ENCODE measurements around the gene DIP2C.
"Not testable (repeated sequence)": the region's sequence is repeated elsewhere in the genome, so short reads cannot be mapped to it uniquely, and the experiment has no call there.

Gene DIP2C

DNA sequence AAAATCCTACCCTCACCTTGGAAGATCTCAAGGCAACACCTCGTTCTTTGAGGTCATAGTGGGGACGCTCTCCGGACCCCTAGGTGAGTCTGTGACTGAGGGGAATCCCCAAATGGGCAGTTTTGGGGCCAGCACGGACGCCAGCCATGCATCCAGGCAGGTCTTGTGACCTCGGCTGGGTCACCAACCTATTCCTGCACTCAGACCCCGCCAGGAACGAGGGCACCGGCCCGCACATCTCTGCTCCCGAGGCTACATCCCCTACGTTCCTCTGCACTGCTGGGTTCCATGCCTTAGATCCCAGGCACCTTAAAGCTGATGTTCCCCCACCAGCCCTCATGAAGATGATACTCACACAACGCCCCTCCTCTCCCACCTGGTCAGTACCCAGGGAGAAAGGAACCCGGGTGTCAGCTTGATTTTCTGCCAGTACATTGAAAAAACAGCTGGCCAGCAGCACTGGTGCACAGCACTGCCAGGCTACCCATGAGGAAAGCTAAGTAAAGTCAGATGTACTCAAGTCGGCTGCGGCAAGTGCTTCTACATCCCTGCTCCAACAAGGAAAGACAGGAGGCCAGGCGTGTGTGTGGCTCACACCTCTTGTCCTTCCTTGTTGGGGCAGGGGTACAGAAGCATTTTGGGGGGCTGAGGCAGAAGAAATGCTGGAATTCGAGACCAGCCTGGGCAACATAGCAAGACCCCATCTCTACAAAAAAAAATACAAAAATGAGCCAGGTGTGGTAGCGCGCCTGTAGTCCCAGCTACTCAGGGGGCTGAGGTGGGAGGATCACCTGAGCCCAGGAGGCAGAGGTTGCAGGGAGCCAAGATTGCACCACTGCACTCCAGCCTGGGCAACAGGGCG, 48.1 kb downstream of the DIP2C start:
- DNase-seq (ENCODE audit: low read depth in 2 of 2): no peak

DNA sequence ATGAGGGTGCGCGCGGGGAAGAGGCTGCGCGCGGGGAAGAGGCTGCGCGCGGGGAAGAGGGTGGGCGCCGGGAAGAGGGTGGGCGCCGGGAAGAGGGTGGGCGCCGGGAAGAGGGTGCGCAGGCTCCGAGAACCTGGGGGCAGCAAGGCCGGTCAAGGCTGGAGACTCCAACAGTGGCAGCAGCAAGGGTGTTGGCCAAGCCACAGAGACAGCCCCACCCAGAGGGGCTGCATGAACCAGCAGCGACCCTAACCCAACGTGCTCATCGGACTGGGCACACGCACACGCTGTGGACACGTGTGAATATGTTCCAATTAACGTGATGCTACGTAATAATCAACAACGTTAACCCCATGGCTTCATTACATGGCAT, 48.8 kb downstream of the DIP2C start:
- no peak for DNase-seq (ENCODE audit: low read depth in 2 of 2)

DNA sequence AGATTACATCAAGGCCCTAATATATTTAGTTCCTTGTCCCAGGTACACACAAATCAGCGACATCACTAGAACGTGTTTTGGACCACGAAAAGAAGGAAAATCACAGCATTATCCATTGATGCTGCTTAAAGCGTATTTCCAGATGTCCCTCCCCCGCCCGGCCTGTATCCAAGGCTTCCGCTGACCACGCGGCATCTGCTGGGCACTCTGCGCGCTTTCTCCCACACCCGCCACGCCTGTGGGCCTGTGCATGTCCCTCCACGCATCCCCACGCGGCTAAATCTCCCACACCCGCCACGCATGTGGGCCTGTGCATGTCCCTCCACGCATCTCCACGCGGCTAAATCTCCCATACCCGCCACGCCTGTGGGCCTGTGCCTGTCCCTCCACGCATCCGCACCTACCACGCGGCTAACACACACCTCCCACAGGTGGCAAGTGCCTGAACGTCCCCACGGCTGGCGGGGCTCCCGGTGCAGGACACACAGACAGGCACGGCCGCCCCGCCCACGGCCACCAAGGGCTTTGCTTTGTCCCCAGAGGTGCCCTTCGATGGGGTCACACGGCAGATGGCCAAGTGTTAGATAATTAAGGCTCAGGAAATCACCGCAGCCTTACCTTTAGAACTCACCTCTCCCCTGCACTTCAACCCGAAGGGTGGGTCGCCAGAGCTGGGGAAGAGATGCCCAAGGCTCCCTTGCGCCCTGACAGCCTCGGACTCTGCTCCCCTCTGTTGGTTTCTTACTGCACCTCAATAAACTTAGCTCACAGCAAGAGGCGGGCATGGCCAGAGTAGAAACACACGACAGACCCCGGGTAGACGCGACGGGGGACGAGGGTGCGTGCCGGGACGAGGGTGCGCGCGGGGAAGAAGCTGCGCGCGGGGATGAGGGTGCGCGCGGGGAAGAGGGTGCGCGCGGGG, 49.5 kb downstream of the DIP2C start:
- no peak for DNase-seq (ENCODE audit: low read depth in 2 of 2)

DNA sequence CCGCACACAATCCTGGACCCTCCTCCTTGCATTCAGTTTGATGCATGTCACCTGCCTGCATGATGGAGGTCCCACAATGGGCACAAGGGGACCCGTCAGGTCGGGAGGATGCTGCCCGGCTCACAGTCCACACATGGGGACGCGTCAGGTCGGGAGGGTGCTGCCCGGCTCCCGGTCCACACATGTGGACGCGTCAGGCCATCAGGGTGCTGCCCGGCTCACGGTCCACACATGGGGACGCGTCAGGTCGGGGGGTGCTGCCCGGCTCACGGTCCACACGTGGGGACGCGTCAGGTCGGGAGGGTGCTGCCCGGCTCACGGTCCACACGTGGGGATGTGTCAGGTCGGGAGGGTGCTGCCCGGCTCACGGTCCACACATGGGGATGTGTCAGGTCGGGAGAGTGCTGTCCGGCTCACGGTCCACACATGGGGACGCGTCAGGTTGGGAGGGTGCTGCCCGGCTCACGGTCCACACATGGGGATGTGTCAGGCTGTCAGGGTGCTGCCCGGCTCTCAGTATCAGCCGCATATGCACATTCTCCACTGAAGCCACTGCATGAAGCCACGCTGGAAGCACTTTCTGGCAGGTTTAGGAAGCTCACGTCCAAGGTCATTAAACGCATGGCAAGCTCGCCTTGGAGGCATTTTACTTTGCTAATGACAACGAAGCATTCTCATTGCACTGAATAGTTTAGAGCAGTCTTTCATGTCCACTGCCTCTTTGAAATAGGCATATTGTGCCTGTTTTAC, 50.3 kb downstream of the DIP2C start:
- no peak for DNase-seq (ENCODE audit: low read depth in 2 of 2)

DNA sequence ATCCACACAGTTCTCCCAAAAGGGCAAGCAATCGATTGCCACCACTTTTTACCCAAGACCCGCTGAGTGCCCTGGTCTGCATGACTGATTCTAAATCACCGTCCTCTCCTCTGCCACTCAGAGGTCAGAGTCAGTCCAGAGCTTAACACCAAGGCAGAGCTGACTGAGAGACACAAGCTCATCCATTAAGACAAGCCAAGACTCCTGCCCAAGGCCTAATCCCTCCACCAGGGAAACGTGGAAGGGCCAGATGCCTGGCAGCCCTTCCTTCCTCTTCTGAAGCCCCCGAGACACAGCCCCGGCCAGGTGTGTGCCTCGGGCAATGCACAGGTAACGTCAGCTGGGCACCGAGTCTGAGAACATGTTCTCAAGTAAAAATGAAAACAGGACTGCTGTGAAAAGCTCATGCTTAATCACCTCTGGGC, 51.7 kb downstream of the DIP2C start:
- DNase-seq (ENCODE audit: low read depth in 2 of 2): no peak

DNA sequence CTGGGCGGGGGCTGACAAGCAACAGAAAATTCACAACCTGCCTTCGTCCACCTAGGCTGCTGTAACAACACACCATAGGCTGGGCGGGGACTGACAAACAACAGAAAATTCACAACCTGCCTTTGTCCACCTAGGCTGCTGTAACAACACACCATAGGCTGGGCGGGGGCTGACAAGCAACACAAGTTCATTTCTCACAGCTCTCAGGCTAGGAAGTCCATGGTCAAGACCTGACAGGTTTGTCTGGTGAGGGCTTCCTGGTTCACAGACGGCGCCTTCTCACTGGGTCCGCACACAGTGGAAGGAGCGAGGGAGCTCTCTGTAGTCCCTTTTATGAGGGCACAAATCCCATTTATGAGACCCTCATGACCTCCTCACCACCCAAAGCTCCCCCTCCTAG, 52.2 kb downstream of the DIP2C start:
- DNase-seq (ENCODE audit: low read depth in 2 of 2): no peak

DNA sequence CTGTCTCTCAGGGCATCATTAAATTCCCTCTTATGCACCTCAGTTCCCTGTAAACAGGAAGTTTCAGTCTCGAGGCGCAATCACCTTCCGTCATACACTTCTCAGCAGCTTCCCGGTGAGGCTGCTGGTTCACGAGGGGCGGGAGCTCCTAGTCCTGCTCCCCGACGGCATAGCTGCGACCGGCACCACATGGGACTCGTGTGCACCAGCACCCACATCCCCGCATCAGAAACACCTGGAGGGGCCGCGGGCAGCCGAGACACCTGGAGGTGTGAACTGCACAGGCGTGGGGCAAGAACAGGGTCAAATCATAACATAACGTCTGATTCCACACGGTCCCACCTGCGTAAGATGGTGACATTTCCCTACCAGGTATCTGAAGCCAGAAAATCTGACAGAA, 52.7 kb downstream of the DIP2C start:
- DNase-seq (ENCODE audit: low read depth in 2 of 2): no peak

DNA sequence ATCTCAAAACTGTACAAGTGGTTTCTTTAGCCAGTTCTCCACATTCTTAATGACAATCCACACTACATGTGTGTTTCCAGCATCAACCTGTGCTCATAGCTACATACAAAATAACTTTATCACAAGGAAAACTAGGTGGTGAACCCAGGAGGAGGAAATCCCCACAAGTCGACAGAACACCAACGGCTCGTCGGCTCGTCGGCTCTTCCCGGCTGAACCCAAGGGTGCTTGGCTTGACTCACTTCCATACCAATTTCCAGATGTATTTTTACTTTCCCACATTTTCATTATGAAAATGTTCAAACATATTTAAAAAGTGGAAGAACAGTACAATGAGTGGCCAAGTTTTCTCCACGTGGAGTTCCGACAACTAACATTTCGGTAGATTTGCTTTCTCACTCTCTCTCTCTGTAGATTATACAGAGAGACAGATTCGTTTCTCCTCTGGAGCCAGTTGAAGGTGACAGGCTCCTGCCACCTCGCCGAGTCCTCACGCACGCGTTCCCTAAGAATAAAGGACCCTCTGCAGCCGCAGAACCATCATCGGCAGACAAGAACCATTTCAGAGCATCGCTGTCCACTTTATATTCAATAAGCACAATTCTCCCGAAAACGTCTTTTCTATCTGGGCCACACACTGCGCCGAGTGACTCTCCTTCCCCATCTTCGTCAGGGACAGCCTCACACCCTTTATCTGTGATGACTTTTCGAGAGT, 53.3 kb downstream of the DIP2C start:
- no peak for DNase-seq (ENCODE audit: low read depth in 2 of 2)

DNA sequence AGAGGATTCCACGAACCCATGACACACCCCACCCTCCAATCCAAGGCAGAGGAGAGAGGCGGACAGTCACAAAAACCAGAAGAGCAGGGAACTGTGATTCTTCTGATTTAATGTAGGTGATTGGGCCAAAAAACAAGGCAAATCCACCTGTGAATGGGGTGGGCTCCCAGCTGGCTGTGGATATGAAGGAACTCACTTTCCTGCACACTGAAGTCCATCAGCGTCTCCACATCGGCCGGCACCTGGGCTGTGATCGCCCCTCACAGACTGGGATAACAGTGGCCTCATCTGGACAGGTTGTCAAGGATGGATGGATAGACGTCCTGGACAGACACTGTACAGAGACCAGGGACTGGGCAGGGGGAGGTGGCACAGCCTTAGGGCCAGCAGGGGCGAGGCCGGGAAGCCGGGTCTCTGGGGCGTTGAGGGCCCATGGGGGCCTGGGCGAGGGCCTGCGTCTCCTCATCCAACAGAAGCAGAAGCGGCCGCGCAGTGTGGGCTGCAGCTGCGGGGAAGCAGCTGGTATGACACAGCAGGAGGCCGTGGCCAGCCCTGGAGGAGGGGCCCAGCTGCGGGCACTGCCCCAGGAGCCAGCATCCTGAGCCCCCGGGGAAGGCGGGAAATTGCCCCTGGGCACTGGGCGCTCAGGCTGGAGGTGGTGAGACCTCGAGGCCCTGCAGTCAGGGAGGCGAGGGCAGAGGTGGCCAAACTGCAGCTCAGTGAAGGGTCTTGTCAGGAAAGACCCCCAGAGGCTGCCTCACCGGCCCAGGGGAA, 54.2 kb downstream of the DIP2C start:
- DNase-seq (ENCODE audit: low read depth in 2 of 2): no peak

DNA sequence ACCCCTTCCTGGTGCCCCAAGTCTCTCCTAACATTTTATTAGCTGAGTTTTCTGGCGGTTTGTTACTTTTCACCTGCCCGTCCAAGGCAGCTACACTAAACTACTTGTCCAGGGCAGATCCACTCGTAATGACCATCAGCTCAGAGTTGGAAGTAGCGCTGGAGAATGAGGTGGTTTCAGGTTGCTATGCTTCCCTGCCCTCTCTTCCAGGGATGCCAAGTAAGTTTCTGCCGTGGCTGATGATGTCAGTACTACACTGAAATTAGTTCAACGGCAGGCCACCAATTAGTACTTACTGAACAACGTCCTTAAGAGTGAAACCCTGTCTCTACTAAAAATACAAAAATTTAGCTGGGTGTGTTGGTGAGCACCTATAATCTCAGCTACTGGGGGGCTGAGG, 55.2 kb downstream of the DIP2C start:
- DNase-seq (ENCODE audit: low read depth in 2 of 2): no peak

DNA sequence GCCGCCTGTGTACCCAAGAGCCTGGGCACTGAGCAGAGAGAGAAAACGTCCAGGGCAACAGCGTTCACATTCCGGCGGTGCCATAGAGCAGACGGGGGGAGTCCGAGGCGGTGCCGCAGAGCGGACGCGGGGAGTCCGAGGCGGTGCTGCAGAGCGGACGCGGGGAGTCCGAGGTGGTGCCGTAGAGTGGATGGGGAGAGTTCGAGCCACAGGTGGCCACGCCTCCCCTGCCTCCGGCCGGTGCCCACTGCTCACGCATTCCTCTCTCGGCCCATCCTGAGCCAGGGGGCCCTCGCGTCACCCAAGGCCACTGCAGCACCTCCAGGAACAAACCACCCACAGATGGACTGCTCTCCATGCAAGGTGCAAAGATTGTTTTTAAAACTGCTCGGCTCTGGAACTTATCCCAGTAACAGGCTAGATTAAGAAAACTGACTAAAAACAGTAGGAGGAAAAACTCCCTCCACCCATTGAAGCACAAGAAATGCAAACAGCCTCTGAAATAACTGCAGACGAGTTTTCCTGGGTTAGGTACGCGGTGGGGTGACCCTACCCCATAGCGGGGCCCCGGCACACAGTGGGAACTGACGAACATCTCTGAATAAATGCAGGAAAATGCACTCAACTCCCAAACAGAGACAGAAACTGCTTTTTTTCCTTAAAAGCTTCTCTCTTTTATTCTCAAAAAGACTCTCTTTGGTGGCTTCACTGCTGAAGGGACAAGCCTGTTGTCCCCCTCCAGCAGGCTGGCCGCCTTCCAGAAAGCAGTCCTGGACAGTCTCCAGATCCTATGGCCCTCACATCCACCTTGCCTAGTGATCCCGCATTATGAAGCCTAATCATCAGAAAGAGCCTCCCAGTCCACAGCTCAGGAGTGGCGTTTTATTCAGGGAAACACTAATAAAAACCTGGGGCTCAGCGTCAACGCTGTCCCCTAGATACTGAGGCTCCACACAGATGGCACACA, 55.9 kb downstream of the DIP2C start:
- DNase-seq (ENCODE audit: low read depth in 2 of 2): no peak

DNA sequence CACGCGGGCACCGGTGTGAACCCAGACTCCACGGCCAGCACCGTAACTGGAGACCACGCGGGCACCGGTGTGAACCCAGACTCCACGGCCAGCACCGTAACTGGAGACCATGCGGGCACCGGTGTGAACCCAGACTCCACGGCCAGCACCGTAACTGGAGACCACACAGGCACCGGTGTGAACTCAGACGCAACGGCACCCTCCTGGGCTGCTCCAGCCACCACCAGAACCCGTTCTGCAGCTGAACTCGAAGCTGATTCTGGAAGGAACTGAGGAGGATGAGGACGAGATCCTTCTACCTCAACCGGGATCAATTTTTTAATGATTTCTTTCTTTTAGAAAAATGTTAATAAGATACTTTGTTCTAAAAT, 56.7 kb downstream of the DIP2C start:
- DNase-seq (ENCODE audit: low read depth in 2 of 2): not testable (repeated sequence)

DNA sequence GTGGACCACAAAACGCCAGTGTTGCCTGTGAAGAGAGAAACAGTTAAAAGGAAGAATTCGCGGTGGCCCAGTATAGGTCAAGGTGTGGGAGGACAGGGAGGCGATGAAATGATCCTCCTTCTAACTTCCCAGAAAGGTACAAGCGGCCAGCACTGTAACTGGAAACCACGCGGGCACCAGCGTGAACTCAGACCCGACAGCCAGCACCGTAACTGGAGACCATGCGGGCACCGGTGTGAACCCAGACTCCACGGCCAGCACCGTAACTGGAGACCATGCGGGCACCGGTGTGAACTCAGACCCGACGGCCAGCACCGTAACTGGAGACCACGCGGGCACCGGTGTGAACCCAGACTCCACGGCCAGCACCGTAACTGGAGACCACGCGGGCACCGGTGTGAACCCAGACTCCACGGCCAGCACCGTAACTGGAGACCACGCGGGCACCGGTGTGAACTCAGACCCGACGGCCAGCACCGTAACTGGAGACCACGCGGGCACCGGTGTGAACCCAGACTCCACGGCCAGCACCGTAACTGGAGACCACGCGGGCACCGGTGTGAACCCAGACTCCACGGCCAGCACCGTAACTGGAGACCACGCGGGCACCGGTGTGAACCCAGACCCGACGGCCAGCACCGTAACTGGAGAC, 57.2 kb downstream of the DIP2C start:
- DNase-seq (ENCODE audit: low read depth in 2 of 2): not testable (repeated sequence)

DNA sequence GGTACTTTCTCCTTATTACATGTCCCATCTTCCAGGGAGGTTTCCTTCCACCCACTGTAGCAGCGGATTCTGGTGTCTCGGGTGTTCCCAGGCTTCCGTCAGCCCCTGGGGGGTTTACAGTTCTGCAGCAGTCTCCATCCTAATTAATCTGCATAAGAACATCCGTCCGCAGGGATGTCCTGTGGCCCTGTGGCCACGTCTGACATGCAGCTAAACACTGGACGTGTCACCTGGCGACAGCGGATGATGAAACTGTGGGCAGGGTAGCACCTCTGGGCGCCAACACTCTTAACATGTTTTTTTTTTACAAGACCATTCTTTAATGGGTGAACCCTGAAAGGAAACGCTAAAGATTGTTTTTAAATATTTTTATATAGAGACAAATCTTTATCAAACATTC, 58.2 kb downstream of the DIP2C start:
- DNase-seq (ENCODE audit: low read depth in 2 of 2): no peak

DNA sequence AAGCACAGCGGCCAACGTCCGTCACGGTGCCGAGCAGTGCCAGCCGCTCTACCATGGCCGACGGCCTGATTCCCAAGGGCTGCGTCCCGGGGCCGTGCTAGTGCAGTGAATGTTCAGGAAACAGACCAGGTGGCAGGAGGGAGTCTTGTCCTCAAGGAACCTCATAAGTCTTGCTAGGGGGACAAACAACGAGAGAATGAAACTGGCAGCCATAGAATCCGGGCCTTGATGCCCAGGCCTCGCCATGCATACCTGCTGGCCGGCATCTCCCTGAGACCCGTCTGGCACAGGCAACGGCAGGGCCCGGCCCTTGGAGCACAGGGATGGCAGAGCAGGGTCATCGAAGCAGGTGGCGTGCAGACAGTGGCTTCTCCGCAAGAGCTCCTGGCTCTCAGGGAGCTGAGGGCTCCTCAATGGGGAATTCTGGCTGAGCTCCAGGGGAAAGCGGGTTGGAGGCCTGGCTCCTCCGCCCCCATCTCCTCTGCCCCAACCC, 58.8 kb downstream of the DIP2C start:
- DNase-seq (ENCODE audit: low read depth in 2 of 2): no peak

DNA sequence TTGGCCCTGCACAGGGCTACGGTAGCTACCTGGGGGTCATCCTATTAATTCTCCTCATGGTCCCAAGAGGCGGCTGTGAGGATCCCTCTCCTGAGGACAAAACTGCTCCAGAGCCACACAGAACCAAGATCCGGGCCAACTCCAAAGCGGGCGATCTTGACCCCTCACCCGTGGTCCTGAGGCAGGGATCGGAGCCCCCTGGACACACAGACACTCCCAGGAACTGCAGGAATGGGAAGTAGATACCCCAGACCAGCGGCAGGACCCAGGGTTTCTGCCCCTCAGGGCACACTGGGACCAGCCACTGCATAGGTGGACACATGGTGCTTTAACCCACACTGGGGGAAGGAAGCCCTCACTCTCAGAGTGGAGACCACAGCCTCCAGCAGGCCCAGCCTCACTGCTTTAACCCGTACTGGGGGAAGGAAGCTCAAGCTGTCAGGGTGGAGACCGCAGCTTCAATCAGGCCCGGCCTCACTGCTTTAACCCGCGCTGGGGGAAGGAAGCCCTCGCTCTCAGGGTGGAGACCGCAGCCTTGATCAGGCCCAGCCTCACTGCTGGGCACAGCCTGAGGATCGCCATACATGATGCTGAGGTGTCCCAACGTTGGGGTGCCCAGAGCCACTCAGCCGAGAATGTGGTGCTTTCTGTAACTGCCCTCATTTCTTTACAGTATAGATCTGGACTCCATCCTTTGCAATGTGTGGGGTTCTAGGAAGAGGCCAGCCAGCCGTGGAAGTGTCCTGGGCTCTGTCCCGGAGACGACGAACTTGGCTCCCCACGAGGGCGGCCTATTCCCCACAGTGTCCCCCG, 60.1 kb downstream of the DIP2C start:
- no peak for DNase-seq (ENCODE audit: low read depth in 2 of 2)

DNA sequence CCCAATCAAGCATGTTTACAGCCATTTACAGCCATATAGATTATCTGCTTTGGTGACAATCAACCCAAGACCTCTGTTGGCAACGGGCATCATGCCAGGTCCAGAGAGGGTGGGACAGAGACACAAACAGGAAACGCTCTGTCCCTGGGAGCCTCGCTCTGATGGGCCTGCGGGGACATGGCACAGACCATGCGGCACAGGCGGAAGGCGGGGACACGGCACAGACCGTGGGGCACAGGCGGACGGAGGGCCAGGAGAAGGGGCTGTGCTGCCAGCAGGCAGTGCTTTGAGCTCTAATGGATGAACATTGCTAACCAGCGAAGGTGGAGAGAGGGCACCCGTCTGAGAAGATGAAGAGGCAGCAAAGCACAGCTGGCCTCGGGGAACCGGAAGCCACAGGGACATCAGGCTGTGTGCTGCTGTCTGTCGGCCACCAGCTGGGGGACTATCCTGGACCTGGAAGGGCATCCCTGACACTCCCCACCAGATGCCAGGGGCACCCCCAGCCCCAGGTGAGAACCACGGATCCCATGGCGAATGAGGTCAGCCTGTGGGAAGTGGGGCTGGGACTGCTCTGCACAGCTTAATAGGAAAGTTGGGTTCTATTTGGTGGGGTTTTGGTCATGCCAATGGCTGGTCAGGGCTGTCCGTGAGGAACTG, 61.0 kb downstream of the DIP2C start:
- DNase-seq (ENCODE audit: low read depth in 2 of 2): no peak

All from stimulated activated CD4-positive, alpha-beta T cell treated with anti-CD3 and anti-CD28 coated beads, Interleukin-1b, Interleukin-23, amount 100 ng/mL, for 4 hours (primary cell).